Mucosa of descending colon (tissue), 3 donors: ENCODE measurements around the gene PAWR. TPM values are rescaled to one million over a fixed set of nuclear protein-coding genes. Genes with fewer than 3 reads are reported as not detected.

Source experiments
- ATAC-seq: fragments of 200-7000 bp; cut with Tn5 transposase; one replicate; pipeline ENCODE4 v1.9.1; 2020; ENCODE audit warnings: mild to moderate bottlenecking, moderate library complexity
- DNase-seq, 3 donors: peaks; one replicate each; pipeline ENCODE4 v3.0.0-alpha.2; 2020
- H3K36me3 ChIP-seq: fragments of 200-600 bp; one replicate; pipeline ENCODE4 v1.8.0; 2021; ENCODE audit warnings: low read depth, mild to moderate bottlenecking
- H3K4me1 ChIP-seq: fragments of 200-600 bp; one replicate; pipeline ENCODE4 v1.8.0; 2021; ENCODE audit warnings: low read depth, mild to moderate bottlenecking
- H3K4me3 ChIP-seq: fragments of 200-600 bp; one replicate; pipeline ENCODE4 v1.8.0; 2021; ENCODE audit warnings: mild to moderate bottlenecking
- H3K9me3 ChIP-seq: fragments of 200-600 bp; one replicate; pipeline ENCODE4 v1.8.0; 2021; ENCODE audit warnings: mild to moderate bottlenecking
- intact Hi-C, 2 donors: fragments of 100-400 bp; cut with DNase I in 1 of 2; cut with micrococcal nuclease in 1 of 2; formaldehyde crosslinking; loops; one replicate each; pipeline versions ENCODE4 v1.11.0 to v1.11.1; 2022; cut with DNase I, micrococcal nuclease
- total RNA-seq, 3 donors: library from RNA; stranded (reverse); fragmentation: NEBNext Ultra II Directional in 2 of 3; extraction: Animal tissue kit (Norgen Biotek cat#: 25700) in 2 of 3; gene quantifications; one replicate each; pipeline versions ENCODE4 v1.2.1 to v1.2.4, GENCODE V29; 2021 to 2023
- TF ChIP-seq, protein P1 (sequence below): fragments of 200-600 bp; IDR thresholded peaks from one replicate; pipeline ENCODE4 v1.8.0; 2022; ENCODE audit warnings: antibody characterized with exemption, mild to moderate bottlenecking
- donor health status: DM: no; HTN: no; CAD: no; lungs with moderate emphysema.
- donor health status: DM: no; HTN: no; CAD: no.
- donor health status: DM: no; HTN: yes; CAD: no.

PAWR gene
- total RNA-seq, 3 donors from 2014 or later = 93.0 to 170 (median 126) TPM

DNA sequence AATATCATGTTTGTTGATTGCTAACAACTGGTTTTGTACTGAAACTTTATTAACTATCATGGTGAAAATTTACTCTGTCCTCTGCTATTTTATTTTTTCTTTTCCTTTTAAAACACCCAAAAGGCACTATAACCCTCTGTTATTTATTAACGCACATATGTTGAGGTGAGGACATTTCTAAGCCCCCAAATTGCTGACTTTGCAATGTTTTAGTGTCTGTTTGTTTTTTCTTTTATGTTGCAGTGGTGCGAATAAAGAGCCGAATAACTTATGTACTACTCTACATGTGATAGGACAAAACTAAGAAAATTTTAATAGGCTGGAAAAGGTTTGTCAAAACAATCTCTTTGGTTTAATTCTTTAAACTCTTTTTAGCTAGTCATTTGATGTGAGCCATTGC is 24.5 kb upstream of the PAWR start:
- no peak for ATAC-seq
- intact Hi-C loops = no loop called here
- H3K4me1 ChIP-seq = no peaks in the 10 kb centered on the region
- TF ChIP-seq, protein P1, sequence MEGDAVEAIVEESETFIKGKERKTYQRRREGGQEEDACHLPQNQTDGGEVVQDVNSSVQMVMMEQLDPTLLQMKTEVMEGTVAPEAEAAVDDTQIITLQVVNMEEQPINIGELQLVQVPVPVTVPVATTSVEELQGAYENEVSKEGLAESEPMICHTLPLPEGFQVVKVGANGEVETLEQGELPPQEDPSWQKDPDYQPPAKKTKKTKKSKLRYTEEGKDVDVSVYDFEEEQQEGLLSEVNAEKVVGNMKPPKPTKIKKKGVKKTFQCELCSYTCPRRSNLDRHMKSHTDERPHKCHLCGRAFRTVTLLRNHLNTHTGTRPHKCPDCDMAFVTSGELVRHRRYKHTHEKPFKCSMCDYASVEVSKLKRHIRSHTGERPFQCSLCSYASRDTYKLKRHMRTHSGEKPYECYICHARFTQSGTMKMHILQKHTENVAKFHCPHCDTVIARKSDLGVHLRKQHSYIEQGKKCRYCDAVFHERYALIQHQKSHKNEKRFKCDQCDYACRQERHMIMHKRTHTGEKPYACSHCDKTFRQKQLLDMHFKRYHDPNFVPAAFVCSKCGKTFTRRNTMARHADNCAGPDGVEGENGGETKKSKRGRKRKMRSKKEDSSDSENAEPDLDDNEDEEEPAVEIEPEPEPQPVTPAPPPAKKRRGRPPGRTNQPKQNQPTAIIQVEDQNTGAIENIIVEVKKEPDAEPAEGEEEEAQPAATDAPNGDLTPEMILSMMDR = no peak
- DNase-seq = no peak
- H3K36me3 ChIP-seq = no peaks in the 10 kb centered on the region
- no peak overlapping the region for H3K4me3 ChIP-seq
- no peaks in the 10 kb centered on the region for H3K9me3 ChIP-seq

DNA sequence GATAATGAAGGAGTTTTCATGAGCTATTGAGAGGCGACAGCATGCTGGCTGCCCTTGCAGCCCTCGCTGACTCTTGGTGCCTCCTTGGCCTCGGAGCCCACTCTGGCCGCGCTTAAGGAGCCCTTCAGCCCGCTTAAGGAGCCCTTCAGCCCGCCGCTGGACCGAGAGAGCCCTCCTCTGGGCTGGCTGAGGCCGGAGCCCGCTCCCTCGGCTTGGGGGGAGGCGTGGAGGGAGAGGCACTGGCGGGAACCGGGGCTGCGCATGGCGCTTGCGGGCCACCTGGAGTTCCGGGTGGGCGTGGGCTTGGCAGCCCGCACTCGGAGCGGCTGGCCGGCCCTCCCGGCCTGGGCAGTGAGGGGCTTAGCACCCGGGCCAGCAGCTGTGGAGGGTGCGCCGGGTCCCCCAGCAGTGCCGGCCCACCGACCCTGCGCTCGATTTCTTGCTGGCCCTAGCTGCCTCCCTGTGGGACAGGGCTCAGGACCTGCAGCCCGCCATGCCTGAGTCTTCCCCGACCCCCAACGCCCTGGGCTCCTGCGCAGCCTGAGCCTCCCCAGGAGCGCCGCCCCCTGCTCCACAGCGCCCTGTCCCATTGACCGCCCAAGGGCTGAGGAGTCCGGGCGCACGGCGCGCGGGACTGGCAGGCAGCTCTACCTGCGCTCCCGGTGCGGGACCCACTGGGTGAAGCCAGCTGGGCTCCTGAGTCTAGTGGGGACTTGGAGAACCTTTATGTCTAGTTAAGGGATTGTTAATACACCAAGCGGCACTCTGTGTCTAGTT is 20.1 kb upstream of the PAWR start:
- no peaks in the 10 kb centered on the region for H3K36me3 ChIP-seq
- TF ChIP-seq, protein P1 = no peak
- no peaks in the 10 kb centered on the region for H3K4me1 ChIP-seq
- intact Hi-C loops = no loop called here
- ATAC-seq (peak; percentile 13), DNase-seq (peak in 1 of 3 donors; percentile 52)
- no peak overlapping the region for H3K4me3 ChIP-seq
- H3K9me3 ChIP-seq = no peaks in the 10 kb centered on the region

DNA sequence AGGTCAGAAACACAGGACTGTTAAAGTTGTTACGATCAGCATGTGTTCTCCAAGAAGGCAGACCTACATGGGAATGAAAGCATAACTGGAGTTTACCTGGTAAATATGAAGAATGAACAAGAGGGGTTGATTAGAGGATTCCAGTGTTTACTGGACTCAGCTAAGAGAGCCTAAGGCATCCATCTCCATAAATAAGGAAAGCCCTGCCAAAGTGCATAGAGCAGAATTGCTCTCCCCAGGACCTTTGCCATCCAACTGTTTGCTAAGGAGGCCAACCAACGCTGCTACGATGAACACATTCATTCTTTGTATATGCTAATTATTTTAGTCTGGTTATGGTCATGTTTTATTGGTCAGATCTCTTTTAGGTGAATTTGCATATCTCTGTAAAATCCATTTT is 17.1 kb upstream of the PAWR start:
- H3K9me3 ChIP-seq = no peaks in the 10 kb centered on the region
- no peak overlapping the region for H3K4me3 ChIP-seq
- no peaks in the 10 kb centered on the region for H3K36me3 ChIP-seq
- H3K4me1 ChIP-seq = no peaks in the 10 kb centered on the region
- ATAC-seq = peak; percentile 37
- TF ChIP-seq, protein P1 = no peak
- no peak for DNase-seq
- intact Hi-C loops = no loop called here

DNA sequence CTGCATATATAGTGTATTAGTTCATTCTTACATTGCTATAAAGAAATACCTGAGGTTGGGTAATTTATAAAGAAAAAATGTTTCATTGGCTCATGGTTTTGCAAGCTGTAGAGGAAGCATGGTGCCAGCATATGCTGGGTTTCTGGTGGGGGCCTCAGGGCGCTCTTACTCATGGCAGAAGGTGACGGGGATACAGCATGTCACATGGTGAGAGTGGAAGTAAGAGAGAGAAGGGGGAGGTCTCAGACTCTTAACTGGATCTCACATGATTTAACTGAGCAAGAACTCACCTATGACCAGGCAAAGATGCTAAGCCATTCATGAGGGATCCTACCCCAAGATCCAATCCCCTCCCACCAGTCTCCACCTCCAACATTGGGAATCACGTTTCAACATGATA is 15.9 kb upstream of the PAWR start:
- DNase-seq (no peak), ATAC-seq (no peak)
- H3K36me3 ChIP-seq = no peaks in the 10 kb centered on the region
- intact Hi-C loops = no loop called here
- no peaks in the 10 kb centered on the region for H3K9me3 ChIP-seq
- TF ChIP-seq, protein P1 = no peak
- no peak overlapping the region for H3K4me3 ChIP-seq
- H3K4me1 ChIP-seq = no peaks in the 10 kb centered on the region

DNA sequence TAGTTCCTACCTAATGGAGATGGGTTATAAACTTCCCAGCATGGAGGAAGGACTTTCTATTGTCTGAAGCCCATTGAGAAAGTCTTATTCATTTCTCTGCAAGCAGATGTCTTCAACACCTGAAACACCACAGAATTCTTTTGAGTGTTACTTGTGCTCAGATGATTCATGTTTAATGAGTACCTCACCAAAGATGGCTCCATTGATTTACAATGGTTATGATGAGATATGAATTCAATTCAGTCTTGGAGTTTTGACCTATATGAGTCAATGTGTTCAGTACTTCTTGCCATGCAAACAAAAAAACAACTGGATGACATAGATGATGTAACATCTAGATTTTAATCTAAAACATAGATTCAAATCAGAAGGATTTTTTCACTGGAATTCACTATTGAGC is 15.4 kb upstream of the PAWR start:
- no peak overlapping the region for H3K4me3 ChIP-seq
- TF ChIP-seq, protein P1 = no peak
- H3K4me1 ChIP-seq = no peaks in the 10 kb centered on the region
- no peaks in the 10 kb centered on the region for H3K9me3 ChIP-seq
- DNase-seq (no peak), ATAC-seq (peak; percentile 55)
- no peaks in the 10 kb centered on the region for H3K36me3 ChIP-seq
- intact Hi-C loops = no loop called here
